Activated CD4-positive, alpha-beta T cell treated with anti-CD3 and anti-CD28 coated beads for 4 hours (primary cell): ENCODE measurements around the gene FGF18.
"Not testable (repeated sequence)": the region's sequence is repeated elsewhere in the genome, so short reads cannot be mapped to it uniquely, and the experiment has no call there.

Experiments
- DNase-seq, 2 donors: peaks; one replicate each; pipeline ENCODE4 v3.0.0-alpha.2; 2020

The FGF18 gene

GRCh38 chr5:171476701-171477100 lies 57.3 kb downstream of the FGF18 start:
- no peak for DNase-seq

- no peak for DNase-seq
Observed at GRCh38 chr5:171477101-171477500, 57.7 kb downstream of the FGF18 start.

DNA sequence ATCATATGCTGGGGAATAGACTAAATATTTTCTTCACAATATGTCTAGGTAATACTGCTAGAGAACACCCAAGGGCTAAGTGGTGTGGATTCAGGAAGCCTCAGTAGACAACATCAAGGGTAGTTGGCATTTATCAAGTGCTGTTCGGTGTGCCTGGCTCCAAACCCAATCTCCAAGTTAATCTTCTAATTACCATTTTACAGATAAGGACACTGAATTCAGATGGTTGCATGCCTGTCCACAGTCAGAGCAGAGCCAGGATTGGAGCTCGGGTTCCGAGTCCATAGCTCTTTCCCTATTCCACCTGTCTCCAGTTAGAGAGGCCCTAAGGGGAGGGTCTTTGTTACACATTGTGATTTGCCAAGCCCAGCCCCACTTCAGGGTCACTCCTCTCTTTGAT lies 58.2 kb downstream of the FGF18 start:
- DNase-seq, result no peak

- no peak for DNase-seq
Observed at GRCh38 chr5:171478946-171479775, 59.7 kb downstream of the FGF18 start.

DNA sequence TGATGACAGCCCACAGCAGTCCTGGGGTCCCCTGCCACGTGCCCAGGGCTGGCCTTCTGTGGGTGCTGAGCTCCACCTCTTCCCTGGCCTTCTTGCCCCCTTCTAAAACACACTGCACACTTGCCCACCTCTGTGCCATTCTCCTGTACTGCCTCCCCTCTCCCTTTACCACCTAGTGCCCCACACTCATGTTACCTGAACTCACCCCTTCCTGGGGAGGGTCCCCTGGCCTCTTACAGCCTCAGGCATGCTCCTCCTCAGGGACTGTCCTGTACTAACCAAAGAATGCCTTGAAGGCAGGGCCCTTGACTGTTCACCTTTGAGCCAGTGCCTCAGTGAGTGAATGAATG lies 60.3 kb downstream of the FGF18 start:
- no peak for DNase-seq

GRCh38 chr5:171480239-171480638 lies 60.8 kb downstream of the FGF18 start:
- DNase-seq, result no peak

GRCh38 chr5:171481571-171482433 lies 62.4 kb downstream of the FGF18 start:
- DNase-seq, result no peak

DNA sequence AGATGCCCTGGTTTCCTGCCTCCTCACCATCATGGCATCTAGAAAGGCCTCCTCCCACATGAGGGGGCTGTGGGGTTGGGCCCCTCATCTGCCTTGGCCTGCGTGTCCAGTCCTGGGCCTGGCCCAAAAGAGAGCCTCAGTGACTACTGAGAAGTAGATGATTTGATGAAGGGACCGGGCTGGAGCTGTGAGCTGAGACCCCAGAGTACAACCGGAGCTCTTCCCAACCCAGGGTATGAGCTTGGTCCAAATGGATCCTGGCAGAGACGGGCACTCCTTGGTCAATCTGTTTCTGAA lies 62.9 kb downstream of the FGF18 start:
- no peak for DNase-seq

DNA sequence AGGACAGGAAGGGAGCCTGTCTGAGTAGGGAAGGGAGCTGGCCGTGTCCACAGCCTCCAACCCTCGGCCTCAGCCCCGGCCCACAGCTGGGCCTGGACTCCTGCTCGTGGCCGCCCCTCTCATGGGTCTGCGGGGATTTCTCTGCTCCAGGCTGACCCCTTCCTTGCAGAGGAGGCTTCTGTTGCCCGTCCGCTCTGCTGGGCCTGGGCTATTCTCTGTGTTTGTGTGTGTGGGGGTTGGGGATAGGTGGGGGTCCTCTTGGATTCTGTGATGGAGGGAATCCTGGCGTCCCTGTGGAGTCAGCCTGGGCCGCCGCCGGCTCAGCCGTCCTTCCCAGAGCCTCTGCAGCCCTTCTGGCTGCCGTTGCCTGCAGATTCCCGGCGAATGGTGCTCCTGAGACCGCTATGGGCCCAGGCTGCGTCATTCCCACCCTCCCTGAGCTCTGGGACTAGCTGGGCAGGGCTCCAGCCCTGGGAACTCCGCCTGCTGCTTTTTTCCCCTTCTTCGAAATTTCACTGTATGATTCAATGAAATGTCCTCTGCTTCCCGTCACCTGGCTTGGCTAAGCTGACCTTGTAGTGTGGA lies 64.2 kb downstream of the FGF18 start:
- no peak for DNase-seq

DNA sequence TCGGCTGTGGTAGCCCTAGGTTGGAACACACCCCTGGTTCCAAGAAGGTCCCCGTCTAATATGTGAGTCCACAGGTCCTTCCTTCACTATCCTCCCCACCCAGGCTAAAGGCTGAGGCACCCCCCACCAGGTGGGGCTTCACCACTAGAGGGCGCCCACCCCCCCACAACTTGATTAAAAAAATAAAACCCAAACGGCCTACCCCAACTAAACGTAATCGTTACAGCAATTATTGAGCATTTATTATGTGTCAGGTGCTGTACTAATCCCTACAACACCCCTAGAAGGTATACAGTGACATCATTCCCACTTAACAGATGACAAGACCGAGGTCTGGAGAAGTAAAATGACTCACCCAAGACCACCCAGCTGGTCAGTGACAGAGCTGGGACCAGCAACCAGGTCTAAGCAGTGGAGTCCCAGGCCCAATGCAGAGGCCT lies 65.0 kb downstream of the FGF18 start:
- peak; percentile 20 to 48 for DNase-seq

GRCh38 chr5:171485668-171486067 lies 66.2 kb downstream of the FGF18 start:
- DNase-seq, result no peak

DNA sequence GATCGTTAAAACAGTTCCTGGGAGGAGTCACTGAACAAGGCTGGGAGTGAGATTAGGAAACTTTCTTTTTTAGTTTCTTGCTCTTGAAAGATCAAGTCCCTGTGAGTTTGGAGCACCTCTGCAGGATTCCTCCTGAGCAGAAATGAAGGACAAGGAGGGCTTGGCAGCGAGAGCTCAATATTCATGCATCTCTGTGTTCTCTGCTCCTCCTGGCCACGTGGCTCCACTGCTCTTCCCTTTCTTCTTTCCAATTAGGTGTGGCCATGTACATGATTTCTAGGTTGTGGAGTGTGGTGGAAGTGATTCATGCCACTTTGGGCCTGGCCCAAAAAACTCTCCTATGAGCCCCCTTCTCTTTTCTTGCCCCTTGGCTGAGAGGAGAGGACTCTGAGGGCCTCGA lies 67.2 kb downstream of the FGF18 start:
- no peak for DNase-seq

- no peak for DNase-seq
Observed at GRCh38 chr5:171488876-171489275, 69.4 kb downstream of the FGF18 start.

DNA sequence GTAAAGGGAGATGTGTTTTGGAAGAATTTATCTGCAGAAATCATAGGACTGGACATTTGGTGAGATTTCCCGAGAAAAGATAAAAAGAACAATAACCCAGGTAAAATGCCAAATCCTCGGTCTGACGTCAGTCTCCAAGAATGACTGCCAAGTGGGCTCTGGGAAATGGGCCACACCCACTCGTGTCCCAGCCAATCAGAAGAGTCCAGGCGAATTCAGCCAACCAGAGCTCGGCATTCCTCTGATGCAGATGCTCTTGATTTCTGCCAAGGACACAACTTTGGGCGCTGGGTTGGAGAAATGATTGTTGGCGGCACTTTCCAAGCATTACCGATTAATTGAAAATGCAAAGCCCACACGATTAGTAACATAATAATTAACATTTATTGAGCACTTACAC lies 73.3 kb downstream of the FGF18 start:
- no peak for DNase-seq

- DNase-seq, result no peak
Observed at GRCh38 chr5:171493646-171494393, 74.4 kb downstream of the FGF18 start.

- DNase-seq, result no peak
Observed at GRCh38 chr5:171494452-171495121, 75.1 kb downstream of the FGF18 start.

DNA sequence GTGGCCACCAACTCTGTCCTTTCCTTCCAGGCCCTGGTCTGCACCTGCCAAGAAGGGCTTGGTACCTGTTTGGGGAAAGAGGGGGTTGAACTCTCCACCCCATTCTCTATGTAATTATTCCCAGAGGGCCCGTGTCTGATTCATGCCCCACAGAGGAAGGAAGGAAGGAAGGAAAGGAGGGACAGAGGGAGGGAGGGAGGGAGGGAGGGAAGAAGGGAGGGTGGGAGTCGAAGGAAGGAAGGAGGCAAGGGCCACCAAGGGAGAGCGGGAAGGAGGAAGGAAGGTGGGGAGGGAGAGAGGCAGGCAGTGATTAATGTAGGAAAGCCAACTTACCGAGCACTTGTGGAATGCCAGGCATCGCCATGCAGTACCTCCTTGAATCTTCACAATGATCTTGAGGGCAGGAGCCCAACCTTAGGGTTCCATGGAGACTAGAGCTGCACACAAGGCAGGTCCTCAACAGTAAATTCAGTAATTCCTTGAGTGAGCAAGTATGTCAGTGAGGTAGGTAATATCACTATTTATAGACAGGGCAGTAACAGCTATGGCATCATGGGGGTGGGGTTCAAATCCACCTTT lies 75.8 kb downstream of the FGF18 start:
- DNase-seq, result no peak

GRCh38 chr5:171496456-171496855 lies 77.0 kb downstream of the FGF18 start:
- no peak for DNase-seq

- not testable (repeated sequence) for DNase-seq
Observed at GRCh38 chr5:171497494-171497893, 78.0 kb downstream of the FGF18 start.

DNA sequence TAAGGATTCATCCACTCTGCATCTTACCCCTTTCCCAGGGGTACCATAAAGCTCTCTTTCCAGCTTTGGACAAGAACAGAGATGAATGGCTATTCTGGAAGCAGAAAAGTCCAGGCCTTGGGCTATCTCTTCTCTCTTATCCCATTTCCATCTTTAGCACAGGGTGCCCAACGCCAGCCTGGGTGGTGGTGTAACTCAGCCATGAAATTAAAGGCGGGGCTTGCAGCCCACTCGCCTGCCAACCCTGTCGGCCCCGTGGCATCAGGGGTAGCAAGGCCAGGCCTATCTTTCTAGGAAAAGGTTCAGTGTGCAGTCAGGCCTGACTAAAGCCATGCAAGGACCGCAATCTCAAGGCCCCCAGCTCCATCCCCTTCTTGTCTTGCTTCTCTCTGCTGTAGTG lies 78.7 kb downstream of the FGF18 start:
- DNase-seq, result no peak

- no peak for DNase-seq
Observed at GRCh38 chr5:171499611-171500010, 80.2 kb downstream of the FGF18 start.

DNA sequence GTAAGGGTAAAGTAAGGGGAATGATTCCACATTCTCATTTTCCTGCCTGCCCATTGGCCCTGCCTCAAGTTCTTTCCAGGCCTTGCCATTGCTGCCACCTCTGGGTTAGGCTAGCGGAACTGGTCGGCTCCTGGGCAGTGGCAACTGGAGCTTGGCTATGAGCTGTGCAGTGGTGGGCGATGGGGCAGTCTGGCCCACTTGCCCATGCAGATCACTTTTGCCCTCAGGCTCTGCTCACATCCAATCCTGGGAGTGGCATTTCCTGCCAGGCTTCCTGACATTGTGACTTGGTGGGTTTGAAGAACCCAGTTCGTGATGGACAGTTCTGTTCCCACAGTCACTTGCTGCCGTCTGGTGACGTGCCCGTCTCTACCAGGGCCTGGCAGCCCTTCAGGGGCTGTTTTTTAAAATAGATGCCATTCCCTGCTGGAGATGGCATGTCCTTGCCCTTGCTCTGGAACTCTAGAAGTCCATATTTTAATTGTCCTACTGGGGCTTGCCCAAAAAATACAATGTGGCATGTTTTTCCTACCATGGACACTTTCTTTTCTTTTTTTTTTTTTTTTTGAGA lies 86.1 kb downstream of the FGF18 start:
- no peak for DNase-seq
